GM12878 (cell line): Measurements from ENCODE around the gene STON2. TPM values are rescaled to one million over a fixed set of nuclear protein-coding genes. Genes with fewer than 3 reads are reported as not detected.

ENCODE experiments used
- ATAC-seq: fragments of 200-7000 bp; cut with Tn5 transposase; 3 replicates; pipeline ENCODE4 v1.9.1; 2020; ENCODE audit warnings: mild to moderate bottlenecking, moderate library complexity
- BruUV-seq: library from RNA; stranded (reverse); fragments of 400-500 nt; replicated peaks from 2 replicates; lab custom pipeline; 2021; lab: Mats Ljungman, UMichigan
- CTCF ChIA-PET: fragments of 300-600 bp; sonication (Branson Sonifier 250); formaldehyde crosslinking; extraction: SDS; loops from one replicate; lab custom pipeline; 2021; ENCODE audit warnings: inconsistent platforms; lab: Yijun Ruan, JAX
- POLR2A ChIA-PET: fragments of 350-600 bp; formaldehyde crosslinking; extraction: SDS; loops from one replicate; lab custom pipeline; 2021; ENCODE audit warnings: inconsistent platforms; lab: Charles Lee
- RAD21 ChIA-PET: fragments of 300-600 bp; sonication (Branson Sonifier 250); formaldehyde crosslinking; loops from one replicate; lab custom pipeline; 2023; ENCODE audit warnings: antibody characterized with exemption; ENCODE audit not compliant: unreplicated experiment; lab: Charles Lee
- SMC1A ChIA-PET: fragments of 300-600 bp; sonication (Branson Sonifier 250); formaldehyde crosslinking; loops from one replicate; lab custom pipeline; 2023; ENCODE audit not compliant: unreplicated experiment, uncharacterized antibody; lab: Charles Lee
- DNase-seq: peaks from one replicate; pipeline ENCODE4 v3.0.0-alpha.2; 2011; ENCODE audit warnings: low read depth, low spot score
- FAIRE-seq: peaks from 3 replicates; lab custom pipeline; 2011; peaks lifted over from hg19 to GRCh38; lab: Jason Lieb, UNC
- H2AFZ ChIP-seq: 2 replicates; pipeline ENCODE4 v1.6.0; 2011; ENCODE audit warnings: low read depth, low read length, control low read depth; ENCODE audit not compliant: control insufficient read depth
- H3K27ac ChIP-seq: 2 replicates; pipeline ENCODE4 v1.5.1; 2011; ENCODE audit warnings: control low read depth; ENCODE audit not compliant: control insufficient read depth, insufficient read depth
- H3K27me3 ChIP-seq, 2 experiments: replicated peaks in 1 of 2; 2 replicates each; pipeline versions ENCODE4 v1.6.0 to v1.6.1; 2011; ENCODE audit warnings: low read length in 1 of 2; ENCODE audit not compliant: control insufficient read depth in 2 of 2, insufficient read depth in 2 of 2
- H3K36me3 ChIP-seq, 2 experiments: 2 replicates each; pipeline ENCODE4 v1.5.1; 2011; ENCODE audit warnings: low read length in 1 of 2; ENCODE audit not compliant: control insufficient read depth in 2 of 2, insufficient read depth in 2 of 2
- H3K4me1 ChIP-seq: 2 replicates; pipeline ENCODE4 v1.6.1; 2011; ENCODE audit warnings: mild to moderate bottlenecking, low read length, moderate library complexity, mixed read lengths; ENCODE audit not compliant: control insufficient read depth, insufficient read depth
- H3K4me2 ChIP-seq: 2 replicates; pipeline ENCODE4 v1.6.0; 2011; ENCODE audit warnings: control low read depth; ENCODE audit not compliant: control insufficient read depth, insufficient read depth
- H3K4me3 ChIP-seq: fragments of 200-600 bp; sonication (generic); 2 replicates; pipeline ENCODE4 v1.5.1; 2016
- H3K79me2 ChIP-seq: 2 replicates; pipeline ENCODE4 v1.6.0; 2011; ENCODE audit warnings: low read length; ENCODE audit not compliant: control insufficient read depth, insufficient read depth
- H3K9ac ChIP-seq: 2 replicates; pipeline ENCODE4 v1.8.0; 2011; ENCODE audit warnings: low read length, control low read depth, mixed read lengths; ENCODE audit not compliant: control insufficient read depth, insufficient read depth
- H3K9me3 ChIP-seq: replicated peaks from 3 replicates; pipeline ENCODE4 v1.5.1; 2011; ENCODE audit warnings: mild to moderate bottlenecking, low read length; ENCODE audit not compliant: control insufficient read depth, insufficient read depth
- H4K20me1 ChIP-seq: 2 replicates; pipeline ENCODE4 v1.6.0; 2011; ENCODE audit not compliant: control insufficient read depth, insufficient read depth
- ETV6 ChIP-seq, 2 experiments: fragments of 450-650 bp in 1 of 2; IDR thresholded peaks in 1 of 2; conservative IDR thresholded peaks in 1 of 2; 2 replicates each; pipeline ENCODE4 v1.6.1; 2014; ENCODE audit warnings: antibody characterized with exemption in 1 of 2, borderline replicate concordance in 1 of 2, low read depth in 1 of 2, mild to moderate bottlenecking in 1 of 2, moderate library complexity in 1 of 2
- GABPA ChIP-seq: IDR thresholded peaks from 2 replicates; pipeline ENCODE4 v1.6.1; 2014; ENCODE audit warnings: antibody characterized with exemption, low read depth, mild to moderate bottlenecking, inconsistent platforms
- IRF4 ChIP-seq: IDR thresholded peaks from 2 replicates; pipeline ENCODE4 v1.6.1; 2011; ENCODE audit warnings: low read depth, low read length
- LARP7 ChIP-seq: fragments of 450-650 bp; IDR thresholded peaks from 2 replicates; pipeline ENCODE4 v1.6.1; 2017; ENCODE audit warnings: mild to moderate bottlenecking
- MTA2 ChIP-seq: fragments of 450-650 bp; IDR thresholded peaks from 2 replicates; pipeline ENCODE4 v1.6.1; 2016; ENCODE audit warnings: low read depth, mild to moderate bottlenecking, moderate library complexity
- NR2C2 ChIP-seq: IDR thresholded peaks from 2 replicates; pipeline ENCODE4 v1.6.1; 2011; ENCODE audit warnings: borderline replicate concordance, low read depth; ENCODE audit not compliant: control insufficient read depth, insufficient read length
- PAX5 ChIP-seq: IDR thresholded peaks from 2 replicates; pipeline ENCODE4 v1.6.1; 2011; ENCODE audit warnings: low read depth, low read length, borderline replicate concordance
- WGBS: methylation state at CpG from one replicate; pipeline ENCODE4 v1.1.6; 2016; ENCODE audit warnings: low lambda C conversion rate; ENCODE audit not compliant: insufficient replicate concordance, insufficient coverage; ENCODE audit errors: missing lambda C conversion rate; 5-methylcytosine and 5-hydroxymethylcytosine counted together
- in situ Hi-C: fragments of 300-500 bp; cut with MboI; formaldehyde crosslinking; loops from 9 replicates; pipeline ENCODE4 v1.14.3; 2018; ENCODE audit warnings: mixed read lengths
- intact Hi-C: fragments of 100-400 bp; cut with micrococcal nuclease; formaldehyde crosslinking; loops from one replicate; pipeline ENCODE4 v1.14.2; 2022; ENCODE audit not compliant: unreplicated experiment
- polyA plus RNA-seq, 11 experiments: library from polyadenylated mRNA; depleted of rRNA in 4 of 11; unstranded in 6 of 11; stranded (reverse) in 5 of 11; fragments of >200 nt; fragmentation: Nextera tagmentation in 4 of 11; fragmentation: Illumina TruSeq in 1 of 11; extraction: Ambion mirVana in 4 of 11; extraction: Trizol in 1 of 11; gene quantifications; 1 replicate in 1 of 11; 2 replicates in 10 of 11; pipeline versions ENCODE4 v1.2.1 to v1.2.3, GENCODE V29; 2011 to 2016; ENCODE audit warnings: inconsistent platforms in 2 of 11, missing spikeins in 2 of 11, low read depth in 1 of 11
- total RNA-seq, 4 experiments: library from RNA; depleted of rRNA in 3 of 4; stranded (reverse); fragments of >200 nt in 3 of 4; fragmentation: Illumina TruSeq in 1 of 4; extraction: Trizol in 1 of 4; gene quantifications; 2 replicates each; pipeline versions ENCODE4 v1.2.1 to v1.2.3, GENCODE V29; 2013 to 2021
- TF ChIP-seq, protein P1 (sequence below): IDR thresholded peaks from 2 replicates; pipeline ENCODE4 v1.6.1; 2012; ENCODE audit warnings: mild to moderate bottlenecking, low read depth, low read length

The STON2 gene
- total and polyA plus RNA-seq, 10 of the 15 experiments (the other 5 are each of a cell fraction or from before 2014, with no cell fraction given): 0.03 to 0.13 (median 0.03) TPM; not detected in 7

DNA sequence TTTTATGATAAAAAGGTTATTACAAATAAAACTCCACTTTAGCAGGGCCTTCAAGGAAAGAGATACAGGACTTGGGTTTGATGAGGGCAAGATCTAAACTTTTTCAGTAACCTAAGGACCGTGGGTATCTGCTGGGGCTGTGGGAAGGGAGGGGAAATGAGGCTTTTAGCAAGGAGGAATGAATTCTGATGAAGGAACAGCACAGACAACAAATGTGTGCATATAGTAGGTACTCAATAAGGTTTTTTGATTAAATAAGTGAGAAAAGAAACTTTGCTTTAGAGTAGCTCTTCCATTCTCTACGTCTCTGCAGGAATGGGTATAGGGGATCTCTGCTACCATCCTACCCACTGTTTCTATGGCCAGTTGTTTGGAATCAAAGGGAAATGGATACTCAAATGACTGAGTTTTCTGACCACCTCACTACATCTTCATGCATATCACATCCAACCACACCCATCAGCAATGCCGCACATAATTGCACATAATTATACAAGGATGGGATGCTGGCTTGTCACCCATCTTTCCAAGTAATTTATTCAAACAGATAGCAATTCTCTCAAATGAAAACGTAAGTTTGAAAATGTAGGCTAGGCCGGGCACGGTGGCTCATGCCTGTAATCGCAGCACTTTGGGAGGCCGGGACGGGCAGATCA lies 119.9 kb downstream of the STON2 start:
- H3K9me3 ChIP-seq: no peaks in the 10 kb centered on the region
- FAIRE-seq (no peak), DNase-seq (no peak), ATAC-seq (no peak)
- H3K36me3 ChIP-seq: no peaks in the 10 kb centered on the region
- SMC1A ChIA-PET: no interaction called here
- H3K27me3 ChIP-seq: peaks cover 0 to 5% of the 10 kb centered on the region in 2 experiments; a peak in 2 of 4 replicates
- H4K20me1 ChIP-seq: no peaks in the 10 kb centered on the region; the same call in 1 of the 2 replicates
- in situ Hi-C loops: no loop called here
- no peaks in the 10 kb centered on the region for H3K79me2 ChIP-seq
- no peak overlapping the region for H2AFZ ChIP-seq
- TF ChIP-seq LARP7 (no peak), ETV6 (conservative IDR thresholded peaks at IDR 0.05 in 1 of 2, IDR thresholded peaks at IDR 0.05 in 1 of 2; ENCODE audit: borderline replicate concordance in 1 of 2, low read depth in 1 of 2) (no peak), IRF4 (no peak), MTA2 (no peak), PAX5 (no peak), GABPA (no peak), NR2C2 (no peak)
- TF ChIP-seq, protein P1, sequence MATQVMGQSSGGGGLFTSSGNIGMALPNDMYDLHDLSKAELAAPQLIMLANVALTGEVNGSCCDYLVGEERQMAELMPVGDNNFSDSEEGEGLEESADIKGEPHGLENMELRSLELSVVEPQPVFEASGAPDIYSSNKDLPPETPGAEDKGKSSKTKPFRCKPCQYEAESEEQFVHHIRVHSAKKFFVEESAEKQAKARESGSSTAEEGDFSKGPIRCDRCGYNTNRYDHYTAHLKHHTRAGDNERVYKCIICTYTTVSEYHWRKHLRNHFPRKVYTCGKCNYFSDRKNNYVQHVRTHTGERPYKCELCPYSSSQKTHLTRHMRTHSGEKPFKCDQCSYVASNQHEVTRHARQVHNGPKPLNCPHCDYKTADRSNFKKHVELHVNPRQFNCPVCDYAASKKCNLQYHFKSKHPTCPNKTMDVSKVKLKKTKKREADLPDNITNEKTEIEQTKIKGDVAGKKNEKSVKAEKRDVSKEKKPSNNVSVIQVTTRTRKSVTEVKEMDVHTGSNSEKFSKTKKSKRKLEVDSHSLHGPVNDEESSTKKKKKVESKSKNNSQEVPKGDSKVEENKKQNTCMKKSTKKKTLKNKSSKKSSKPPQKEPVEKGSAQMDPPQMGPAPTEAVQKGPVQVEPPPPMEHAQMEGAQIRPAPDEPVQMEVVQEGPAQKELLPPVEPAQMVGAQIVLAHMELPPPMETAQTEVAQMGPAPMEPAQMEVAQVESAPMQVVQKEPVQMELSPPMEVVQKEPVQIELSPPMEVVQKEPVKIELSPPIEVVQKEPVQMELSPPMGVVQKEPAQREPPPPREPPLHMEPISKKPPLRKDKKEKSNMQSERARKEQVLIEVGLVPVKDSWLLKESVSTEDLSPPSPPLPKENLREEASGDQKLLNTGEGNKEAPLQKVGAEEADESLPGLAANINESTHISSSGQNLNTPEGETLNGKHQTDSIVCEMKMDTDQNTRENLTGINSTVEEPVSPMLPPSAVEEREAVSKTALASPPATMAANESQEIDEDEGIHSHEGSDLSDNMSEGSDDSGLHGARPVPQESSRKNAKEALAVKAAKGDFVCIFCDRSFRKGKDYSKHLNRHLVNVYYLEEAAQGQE: no peak
- no TSS peak for BruUV-seq
- WGBS: 60% methylated on average over 9 of the region's 9 CpGs
- H3K4me3 ChIP-seq: no peak overlapping the region
- POLR2A ChIA-PET: no interaction called here
- RAD21 ChIA-PET: no interaction called here
- intact Hi-C loops: no loop called here
- H3K4me1 ChIP-seq: no peaks in the 10 kb centered on the region
- no peak overlapping the region for H3K27ac ChIP-seq
- H3K4me2 ChIP-seq: no peak overlapping the region
- H3K9ac ChIP-seq: no peak overlapping the region
- CTCF ChIA-PET: no interaction called here
